Lung (tissue), 12 donors: ENCODE data around the gene RNF214. TPM values are rescaled to one million over a fixed set of nuclear protein-coding genes. Genes with fewer than 3 reads are reported as not detected.

Experiments
- ATAC-seq: fragments of 200-7000 bp; cut with Tn5 transposase; one replicate; pipeline ENCODE4 v1.9.1; 2020; ENCODE audit warnings: moderate number of reproducible peaks; ENCODE audit not compliant: insufficient read depth, low FRiP score
- DNase-seq, 3 donors: peaks; one replicate each; pipeline ENCODE4 v3.0.0-alpha.2; 2013 to 2017
- H3K27ac ChIP-seq, 2 donors: one replicate each; pipeline ENCODE4 v1.5.1; 2013; ENCODE audit warnings: mild to moderate bottlenecking in 2 of 2, moderate library complexity in 2 of 2, control low read depth in 1 of 2, inconsistent platforms in 1 of 2, low read depth in 1 of 2, low read length in 1 of 2
- H3K27me3 ChIP-seq, 3 donors: one replicate each; pipeline ENCODE4 v1.5.1; 2013; ENCODE audit warnings: low read length in 2 of 3; ENCODE audit not compliant: control insufficient read depth in 3 of 3, insufficient read depth in 3 of 3
- H3K36me3 ChIP-seq, 4 donors: one replicate each; pipeline ENCODE4 v1.5.1; 2013; ENCODE audit warnings: low read length in 4 of 4, mild to moderate bottlenecking in 1 of 4, moderate library complexity in 1 of 4; ENCODE audit not compliant: control insufficient read depth in 4 of 4, insufficient read depth in 4 of 4
- H3K4me1 ChIP-seq, 5 donors: one replicate each; pipeline ENCODE4 v1.5.1; 2013; ENCODE audit warnings: low read length in 5 of 5, mild to moderate bottlenecking in 2 of 5, moderate library complexity in 1 of 5; ENCODE audit not compliant: control insufficient read depth in 5 of 5, insufficient read depth in 5 of 5
- H3K4me3 ChIP-seq: one replicate; pipeline ENCODE4 v1.5.1; 2013; ENCODE audit warnings: mild to moderate bottlenecking, control low read depth, moderate library complexity
- H3K9ac ChIP-seq, 2 donors: one replicate each; pipeline ENCODE4 v1.5.1; 2013; ENCODE audit warnings: low read length in 2 of 2, control low read depth in 1 of 2; ENCODE audit not compliant: insufficient read depth in 1 of 2
- H3K9me3 ChIP-seq, 4 donors: one replicate each; pipeline ENCODE4 v1.5.1; 2013; ENCODE audit warnings: low read length in 3 of 4, mild to moderate bottlenecking in 1 of 4, moderate library complexity in 1 of 4; ENCODE audit not compliant: control insufficient read depth in 4 of 4, insufficient read depth in 3 of 4
- WGBS, 2 donors: extraction: QIAGEN DNeasy Blood & Tissue Kit; methylation state at CpG; one replicate each; pipeline ENCODE4 v1.1.7; 2013; 5-methylcytosine and 5-hydroxymethylcytosine counted together
- polyA plus RNA-seq, 2 donors: library from polyadenylated mRNA; stranded (reverse); fragments of 200-250 nt; gene quantifications; one replicate each; pipeline ENCODE4 v1.2.1, GENCODE V29; 2013
- total RNA-seq, 2 donors: library from RNA; depleted of rRNA in 1 of 2; stranded (reverse); fragments of >200 nt in 1 of 2; gene quantifications; one replicate each; pipeline ENCODE4 v1.2.1, GENCODE V29; 2014 to 2021
- TF ChIP-seq, protein P1 (sequence below): IDR thresholded peaks from 2 replicates; pipeline ENCODE4 v1.5.1; 2012; ENCODE audit warnings: mild to moderate bottlenecking; ENCODE audit errors: control extremely low read depth, extremely low read depth
- donor health status: control.
- donor health status: control.
- donor health status: Bipolar disorder and iron deficiency.
- donor health status: healthy.
- donor health status: DM: yes; HTN: yes; CAD: no.

RNF214 gene
- total and polyA plus RNA-seq, 4 donors: 8.6 to 19.8 (median 14.6) TPM

DNA sequence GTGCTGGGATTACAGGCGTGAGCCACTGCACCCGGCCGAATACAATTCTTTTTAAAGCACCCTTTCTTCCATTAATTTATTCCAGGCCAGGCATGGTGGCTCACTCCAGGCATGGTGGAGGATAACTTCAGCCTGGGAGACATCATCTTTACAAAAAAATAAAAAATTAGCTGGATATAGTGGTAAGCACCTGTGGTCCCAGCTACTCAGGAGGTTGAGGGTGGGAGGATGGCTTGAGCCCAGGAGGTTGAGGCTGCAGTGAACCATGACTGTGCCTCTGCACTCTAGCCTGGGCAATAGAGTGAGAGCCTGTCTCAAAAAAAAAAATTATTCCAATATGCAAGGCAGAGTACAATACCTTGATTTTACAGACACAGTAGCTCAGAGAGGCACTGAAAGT, 21.9 kb upstream of the RNF214 start:
- TF ChIP-seq, protein P1, sequence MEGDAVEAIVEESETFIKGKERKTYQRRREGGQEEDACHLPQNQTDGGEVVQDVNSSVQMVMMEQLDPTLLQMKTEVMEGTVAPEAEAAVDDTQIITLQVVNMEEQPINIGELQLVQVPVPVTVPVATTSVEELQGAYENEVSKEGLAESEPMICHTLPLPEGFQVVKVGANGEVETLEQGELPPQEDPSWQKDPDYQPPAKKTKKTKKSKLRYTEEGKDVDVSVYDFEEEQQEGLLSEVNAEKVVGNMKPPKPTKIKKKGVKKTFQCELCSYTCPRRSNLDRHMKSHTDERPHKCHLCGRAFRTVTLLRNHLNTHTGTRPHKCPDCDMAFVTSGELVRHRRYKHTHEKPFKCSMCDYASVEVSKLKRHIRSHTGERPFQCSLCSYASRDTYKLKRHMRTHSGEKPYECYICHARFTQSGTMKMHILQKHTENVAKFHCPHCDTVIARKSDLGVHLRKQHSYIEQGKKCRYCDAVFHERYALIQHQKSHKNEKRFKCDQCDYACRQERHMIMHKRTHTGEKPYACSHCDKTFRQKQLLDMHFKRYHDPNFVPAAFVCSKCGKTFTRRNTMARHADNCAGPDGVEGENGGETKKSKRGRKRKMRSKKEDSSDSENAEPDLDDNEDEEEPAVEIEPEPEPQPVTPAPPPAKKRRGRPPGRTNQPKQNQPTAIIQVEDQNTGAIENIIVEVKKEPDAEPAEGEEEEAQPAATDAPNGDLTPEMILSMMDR: no peak
- 98 to 100% methylated on average over 3 of the region's 3 CpGs for WGBS, 2 donors
- ATAC-seq (no peak), DNase-seq (no peak)
- H3K27ac ChIP-seq: no peak overlapping the region
- H3K36me3 ChIP-seq: peaks cover 0 to 13% (median 9%) of the 10 kb centered on the region in 4 donors
- no peaks in the 10 kb centered on the region for H3K9me3 ChIP-seq
- no peak overlapping the region for H3K9ac ChIP-seq
- no peaks in the 10 kb centered on the region for H3K27me3 ChIP-seq
- no peaks in the 10 kb centered on the region for H3K4me1 ChIP-seq
- no peak overlapping the region for H3K4me3 ChIP-seq

DNA sequence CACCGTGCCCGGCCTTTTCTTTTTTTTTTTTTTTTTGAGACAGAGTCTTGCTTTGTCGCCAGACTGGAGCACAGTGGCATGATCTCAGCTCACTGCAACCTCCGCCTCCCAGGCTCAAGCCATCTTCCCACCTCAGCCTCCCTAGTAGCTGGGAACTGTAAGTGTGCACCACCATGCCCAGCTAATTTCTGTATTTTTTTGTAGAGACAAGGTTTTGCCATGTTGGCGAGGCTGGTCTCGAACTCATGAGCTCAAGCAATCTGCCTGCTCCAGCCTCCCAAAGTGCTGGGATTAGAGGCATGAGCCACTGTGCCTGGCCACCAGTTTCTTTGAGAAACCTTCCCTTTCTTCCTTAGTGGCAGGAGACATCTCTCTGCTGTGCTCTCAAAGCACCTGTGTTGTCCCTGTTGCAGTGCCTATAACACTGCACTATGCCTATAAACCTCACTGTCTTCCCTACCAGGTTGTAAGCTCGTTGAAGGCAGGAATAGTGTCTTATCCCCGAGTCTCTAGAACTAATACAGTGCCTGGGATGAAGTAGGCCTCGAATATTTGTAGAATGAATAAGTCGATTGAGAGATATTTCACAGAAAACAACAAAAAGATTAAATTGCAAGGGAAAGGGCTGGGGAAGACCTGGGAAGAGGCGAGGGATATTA, 19.6 kb upstream of the RNF214 start:
- Histone ChIP-seq H3K4me3 (no peak overlapping the region), H3K27ac (no peak overlapping the region), H3K27me3 (no peaks in the 10 kb centered on the region), H3K36me3 (peaks cover 6 to 28% (median 18%) of the 10 kb centered on the region in 4 donors), H3K9me3 (no peaks in the 10 kb centered on the region), H3K4me1 (no peaks in the 10 kb centered on the region), H3K9ac (no peak overlapping the region)
- 94 to 97% methylated on average over 11 of the region's 11 CpGs for WGBS, 2 donors
- no peak for DNase-seq
- TF ChIP-seq, protein P1: no peak
- no peak for ATAC-seq

GRCh38 chr11:117214404-117215110, 17.9 kb upstream of the RNF214 start:
- TF ChIP-seq, protein P1: no peak
- DNase-seq: no peak
- no peak for ATAC-seq
- Histone ChIP-seq H3K4me1 (no peaks in the 10 kb centered on the region), H3K36me3 (peaks cover 18 to 43% (median 23%) of the 10 kb centered on the region in 4 donors), H3K27ac (no peak overlapping the region), H3K9me3 (no peaks in the 10 kb centered on the region), H3K4me3 (no peak overlapping the region), H3K27me3 (no peaks in the 10 kb centered on the region), H3K9ac (no peak overlapping the region)
- WGBS, 2 donors: 90 to 91% methylated on average over 7 of the region's 7 CpGs
